GM12878 (cell line): Measurements from ENCODE around the gene POLR1D. TPM values are rescaled to one million over a fixed set of nuclear protein-coding genes. Genes with fewer than 3 reads are reported as not detected.

Experiments used
- CUX1 ChIP-seq: IDR thresholded peaks from 2 replicates; pipeline ENCODE4 v1.6.1; 2012; ENCODE audit warnings: improper control_type of control experiment, low read depth, low read length; ENCODE audit not compliant: insufficient replicate concordance
- FOXM1 ChIP-seq: IDR thresholded peaks from 2 replicates; pipeline ENCODE4 v1.6.1; 2012; ENCODE audit warnings: low read depth, mild to moderate bottlenecking, inconsistent platforms, low read length, moderate library complexity
- MTA2 ChIP-seq: fragments of 450-650 bp; IDR thresholded peaks from 2 replicates; pipeline ENCODE4 v1.6.1; 2016; ENCODE audit warnings: low read depth, mild to moderate bottlenecking, moderate library complexity
- polyA plus RNA-seq, 11 experiments: library from polyadenylated mRNA; depleted of rRNA in 4 of 11; unstranded in 6 of 11; stranded (reverse) in 5 of 11; fragments of >200 nt; fragmentation: Nextera tagmentation in 4 of 11; fragmentation: Illumina TruSeq in 1 of 11; extraction: Ambion mirVana in 4 of 11; extraction: Trizol in 1 of 11; gene quantifications; 1 replicate in 1 of 11; 2 replicates in 10 of 11; pipeline versions ENCODE4 v1.2.1 to v1.2.3, GENCODE V29; 2011 to 2016; ENCODE audit warnings: inconsistent platforms in 2 of 11, missing spikeins in 2 of 11, low read depth in 1 of 11
- total RNA-seq, 4 experiments: library from RNA; depleted of rRNA in 3 of 4; stranded (reverse); fragments of >200 nt in 3 of 4; fragmentation: Illumina TruSeq in 1 of 4; extraction: Trizol in 1 of 4; gene quantifications; 2 replicates each; pipeline versions ENCODE4 v1.2.1 to v1.2.3, GENCODE V29; 2013 to 2021
- TF ChIP-seq, protein P1 (sequence below): fragments of 450-650 bp; IDR thresholded peaks from 2 replicates; pipeline ENCODE4 v1.6.1; 2018; ENCODE audit warnings: borderline replicate concordance, mild to moderate bottlenecking; ENCODE audit not compliant: partially characterized antibody
- TF ChIP-seq, protein P2 (sequence below): fragments of 450-650 bp; IDR thresholded peaks from 2 replicates; pipeline ENCODE4 v1.6.1; 2017; ENCODE audit warnings: low read depth, mild to moderate bottlenecking, moderate library complexity

The POLR1D gene
- total and polyA plus RNA-seq, 10 of the 15 experiments (the other 5 are each of a cell fraction or from before 2014, with no cell fraction given) = 119 to 223 (median 160) TPM

DNA sequence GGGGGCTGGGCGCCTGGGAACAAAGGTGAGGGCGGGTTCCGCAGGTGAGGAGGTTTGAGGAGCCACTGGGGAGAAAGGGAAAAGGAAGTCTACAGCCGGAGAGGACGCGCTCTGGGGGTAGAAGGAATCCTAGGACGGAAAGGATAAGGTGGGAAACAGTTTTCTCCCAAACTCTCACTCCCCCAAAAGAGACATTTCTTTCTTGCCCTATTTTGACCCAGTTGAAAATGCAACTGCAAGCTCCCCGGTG is 651 bp upstream of the POLR1D start (continued):
- TF ChIP-seq, protein P1, sequence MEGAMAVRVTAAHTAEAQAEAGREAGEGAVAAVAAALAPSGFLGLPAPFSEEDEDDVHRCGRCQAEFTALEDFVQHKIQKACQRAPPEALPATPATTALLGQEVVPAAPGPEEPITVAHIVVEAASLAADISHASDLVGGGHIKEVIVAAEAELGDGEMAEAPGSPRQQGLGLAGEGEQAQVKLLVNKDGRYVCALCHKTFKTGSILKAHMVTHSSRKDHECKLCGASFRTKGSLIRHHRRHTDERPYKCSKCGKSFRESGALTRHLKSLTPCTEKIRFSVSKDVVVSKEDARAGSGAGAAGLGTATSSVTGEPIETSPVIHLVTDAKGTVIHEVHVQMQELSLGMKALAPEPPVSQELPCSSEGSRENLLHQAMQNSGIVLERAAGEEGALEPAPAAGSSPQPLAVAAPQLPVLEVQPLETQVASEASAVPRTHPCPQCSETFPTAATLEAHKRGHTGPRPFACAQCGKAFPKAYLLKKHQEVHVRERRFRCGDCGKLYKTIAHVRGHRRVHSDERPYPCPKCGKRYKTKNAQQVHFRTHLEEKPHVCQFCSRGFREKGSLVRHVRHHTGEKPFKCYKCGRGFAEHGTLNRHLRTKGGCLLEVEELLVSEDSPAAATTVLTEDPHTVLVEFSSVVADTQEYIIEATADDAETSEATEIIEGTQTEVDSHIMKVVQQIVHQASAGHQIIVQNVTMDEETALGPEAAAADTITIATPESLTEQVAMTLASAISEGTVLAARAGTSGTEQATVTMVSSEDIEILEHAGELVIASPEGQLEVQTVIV = no peak
- TF ChIP-seq CUX1 = no peak
- TF ChIP-seq FOXM1 = no peak
- TF ChIP-seq, protein P2, sequence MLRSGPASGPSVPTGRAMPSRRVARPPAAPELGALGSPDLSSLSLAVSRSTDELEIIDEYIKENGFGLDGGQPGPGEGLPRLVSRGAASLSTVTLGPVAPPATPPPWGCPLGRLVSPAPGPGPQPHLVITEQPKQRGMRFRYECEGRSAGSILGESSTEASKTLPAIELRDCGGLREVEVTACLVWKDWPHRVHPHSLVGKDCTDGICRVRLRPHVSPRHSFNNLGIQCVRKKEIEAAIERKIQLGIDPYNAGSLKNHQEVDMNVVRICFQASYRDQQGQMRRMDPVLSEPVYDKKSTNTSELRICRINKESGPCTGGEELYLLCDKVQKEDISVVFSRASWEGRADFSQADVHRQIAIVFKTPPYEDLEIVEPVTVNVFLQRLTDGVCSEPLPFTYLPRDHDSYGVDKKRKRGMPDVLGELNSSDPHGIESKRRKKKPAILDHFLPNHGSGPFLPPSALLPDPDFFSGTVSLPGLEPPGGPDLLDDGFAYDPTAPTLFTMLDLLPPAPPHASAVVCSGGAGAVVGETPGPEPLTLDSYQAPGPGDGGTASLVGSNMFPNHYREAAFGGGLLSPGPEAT = 0 out of 2 replicates have a peak, but pooled peaks have one; percentile 4
- TF ChIP-seq MTA2 = 0 out of 2 replicates have a peak, but pooled peaks have one; percentile 29
